Right atrium auricular region (tissue), 2 donors: ENCODE data around the gene SLK. TPM values are rescaled to one million over a fixed set of nuclear protein-coding genes. Genes with fewer than 3 reads are reported as not detected.

Experiments
- DNase-seq: peaks from one replicate; pipeline ENCODE4 v3.0.0-alpha.2; 2019; ENCODE audit warnings: low spot score
- H3K27ac ChIP-seq, 2 donors: fragments of 200-600 bp; sonication (generic); 1 replicate in 1 of 2; 2 replicates in 1 of 2; pipeline ENCODE4 v1.5.1; 2016 to 2019
- H3K27me3 ChIP-seq, 2 donors: fragments of 200-600 bp; sonication (generic); one replicate each; pipeline versions ENCODE4 v1.5.1 to v1.6.0; 2017 to 2019
- H3K36me3 ChIP-seq: fragments of 200-600 bp; sonication (generic); one replicate; pipeline ENCODE4 v1.5.1; 2016
- H3K4me1 ChIP-seq, 2 donors: fragments of 200-600 bp; sonication (generic); one replicate each; pipeline versions ENCODE4 v1.5.1 to v1.6.0; 2017 to 2019
- H3K4me3 ChIP-seq, 2 donors: fragments of 200-600 bp; sonication (generic); 1 replicate in 1 of 2; 2 replicates in 1 of 2; pipeline ENCODE4 v1.5.1; 2017 to 2019; ENCODE audit warnings: mild to moderate bottlenecking in 1 of 2, moderate library complexity in 1 of 2
- H3K9me3 ChIP-seq, 2 donors: fragments of 200-600 bp; sonication (generic); one replicate each; pipeline ENCODE4 v1.5.1; 2019
- total RNA-seq, 2 donors: library from RNA; depleted of rRNA; stranded (reverse); fragments of >200 nt; gene quantifications; one replicate each; pipeline ENCODE4 v1.1.0, GENCODE V29; 2016
- TF ChIP-seq, protein P1 (sequence below), 2 donors: fragments of 200-600 bp; sonication (generic); IDR thresholded peaks; one replicate each; pipeline ENCODE4 v1.5.1; 2019; ENCODE audit warnings: antibody characterized with exemption in 2 of 2

SLK gene
- total RNA-seq, 2 donors from 2014 or later = 42.4 to 57.3 TPM

DNA sequence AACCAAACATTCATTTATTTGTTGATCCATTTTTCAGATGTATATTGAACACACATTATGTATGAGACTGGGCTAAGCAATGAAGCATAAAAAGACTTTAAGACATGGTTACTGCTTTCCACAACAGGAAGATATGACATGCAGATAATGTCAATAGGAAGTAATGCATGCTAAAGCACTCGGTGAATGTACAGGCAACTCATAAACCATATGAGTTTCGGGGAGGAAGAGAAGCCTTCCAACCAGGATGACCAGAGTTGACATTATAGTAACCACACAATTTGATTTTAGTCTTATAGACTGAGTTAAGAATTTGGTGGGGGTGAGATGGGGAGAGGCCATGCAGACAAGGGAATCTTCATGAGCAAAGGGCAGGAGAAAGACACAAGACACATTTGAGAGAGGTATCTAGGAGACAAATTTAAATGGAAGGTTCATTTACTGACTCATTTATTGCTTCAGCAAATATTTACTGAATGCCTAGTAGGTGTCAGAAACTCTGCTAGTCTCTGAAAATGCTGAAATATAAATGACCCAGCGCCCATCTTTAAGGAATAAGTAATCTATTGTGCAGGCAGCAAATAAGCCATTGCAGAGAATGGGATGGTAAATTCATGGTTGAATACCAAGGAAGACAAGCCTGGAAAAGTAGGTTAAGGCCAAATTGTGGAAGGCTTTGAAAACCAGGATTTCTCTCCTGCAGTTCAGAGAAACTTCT lies 19.0 kb upstream of the SLK start:
- Histone ChIP-seq H3K4me1 (no peaks in the 10 kb centered on the region), H3K27me3 (no peaks in the 10 kb centered on the region), H3K27ac (no peak overlapping the region), H3K36me3 (no peaks in the 10 kb centered on the region), H3K9me3 (no peaks in the 10 kb centered on the region), H3K4me3 (no peak overlapping the region)
- DNase-seq = no peak
- TF ChIP-seq, protein P1, sequence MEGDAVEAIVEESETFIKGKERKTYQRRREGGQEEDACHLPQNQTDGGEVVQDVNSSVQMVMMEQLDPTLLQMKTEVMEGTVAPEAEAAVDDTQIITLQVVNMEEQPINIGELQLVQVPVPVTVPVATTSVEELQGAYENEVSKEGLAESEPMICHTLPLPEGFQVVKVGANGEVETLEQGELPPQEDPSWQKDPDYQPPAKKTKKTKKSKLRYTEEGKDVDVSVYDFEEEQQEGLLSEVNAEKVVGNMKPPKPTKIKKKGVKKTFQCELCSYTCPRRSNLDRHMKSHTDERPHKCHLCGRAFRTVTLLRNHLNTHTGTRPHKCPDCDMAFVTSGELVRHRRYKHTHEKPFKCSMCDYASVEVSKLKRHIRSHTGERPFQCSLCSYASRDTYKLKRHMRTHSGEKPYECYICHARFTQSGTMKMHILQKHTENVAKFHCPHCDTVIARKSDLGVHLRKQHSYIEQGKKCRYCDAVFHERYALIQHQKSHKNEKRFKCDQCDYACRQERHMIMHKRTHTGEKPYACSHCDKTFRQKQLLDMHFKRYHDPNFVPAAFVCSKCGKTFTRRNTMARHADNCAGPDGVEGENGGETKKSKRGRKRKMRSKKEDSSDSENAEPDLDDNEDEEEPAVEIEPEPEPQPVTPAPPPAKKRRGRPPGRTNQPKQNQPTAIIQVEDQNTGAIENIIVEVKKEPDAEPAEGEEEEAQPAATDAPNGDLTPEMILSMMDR (IDR thresholded peaks at IDR 0.05) = no peak

DNA sequence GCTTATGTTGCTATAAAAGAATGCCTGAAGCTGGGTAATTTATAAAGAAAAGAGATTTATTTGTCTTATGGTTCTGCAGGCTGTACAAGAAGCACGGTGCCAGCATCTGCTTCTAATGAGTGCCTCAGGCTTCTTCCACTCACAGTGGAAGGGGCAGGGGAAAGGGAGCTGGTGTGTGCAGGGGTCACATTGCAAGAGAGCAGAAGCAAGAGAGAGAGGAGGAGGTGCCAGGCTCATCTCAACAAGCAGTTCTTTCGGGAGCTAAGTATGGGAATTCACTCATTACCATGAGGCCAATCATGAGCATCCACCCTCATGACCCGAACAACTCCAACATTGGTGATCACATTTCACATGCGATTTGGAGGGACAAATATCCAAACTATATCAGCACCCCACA lies 17.2 kb upstream of the SLK start:
- DNase-seq = no peak
- Histone ChIP-seq H3K36me3 (no peaks in the 10 kb centered on the region), H3K9me3 (peaks cover 0 to 6% of the 10 kb centered on the region in 2 donors), H3K27me3 (no peaks in the 10 kb centered on the region), H3K27ac (no peak overlapping the region), H3K4me1 (no peaks in the 10 kb centered on the region), H3K4me3 (no peak overlapping the region)
- TF ChIP-seq, protein P1 (IDR thresholded peaks at IDR 0.05) = no peak

DNA sequence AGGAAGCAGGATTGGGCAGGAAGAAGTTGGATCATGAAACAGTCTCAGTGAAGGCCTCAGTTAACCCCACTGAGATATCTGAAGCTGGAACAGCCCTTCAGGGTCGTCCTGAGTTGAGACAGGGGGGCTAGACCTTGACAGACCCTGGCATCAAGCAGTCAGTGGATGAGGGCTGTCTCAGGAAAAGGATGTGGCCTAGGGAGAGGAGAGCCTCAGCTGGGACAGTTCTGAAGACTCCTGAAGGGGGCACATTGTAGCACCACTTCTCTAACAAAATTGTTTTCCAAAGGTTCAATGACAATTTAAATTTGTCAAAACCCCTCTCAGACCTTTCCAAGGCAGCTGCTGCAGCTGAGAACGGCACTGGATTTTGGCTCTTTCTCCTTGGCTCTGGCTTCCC lies 15.8 kb upstream of the SLK start:
- Histone ChIP-seq H3K4me1 (no peaks in the 10 kb centered on the region), H3K4me3 (no peak overlapping the region), H3K9me3 (peaks cover 0 to 8% of the 10 kb centered on the region in 2 donors), H3K36me3 (no peaks in the 10 kb centered on the region), H3K27me3 (no peaks in the 10 kb centered on the region), H3K27ac (no peak overlapping the region)
- DNase-seq = no peak
- TF ChIP-seq, protein P1 (IDR thresholded peaks at IDR 0.05) = no peak

DNA sequence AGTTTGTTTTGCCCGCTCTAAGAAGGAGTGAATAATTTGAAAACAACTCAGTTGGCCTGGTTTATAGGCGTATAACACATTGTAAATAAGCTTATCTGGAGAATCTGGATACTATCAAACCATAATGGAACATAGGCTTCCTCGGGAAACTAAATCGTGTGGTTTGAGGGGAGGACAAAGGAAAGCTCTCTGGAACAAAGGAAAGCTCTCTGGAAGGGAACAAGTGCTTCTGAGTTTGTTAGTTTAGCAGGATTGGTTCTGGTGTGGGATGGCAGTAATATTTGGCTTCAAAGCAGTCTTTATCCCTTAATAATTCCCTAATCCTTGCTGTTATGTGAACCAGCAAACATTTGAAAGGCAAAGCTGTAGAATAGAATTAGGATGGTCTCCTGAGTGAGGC lies 15.0 kb upstream of the SLK start:
- no peak overlapping the region for H3K4me3 ChIP-seq
- no peak overlapping the region for H3K27ac ChIP-seq
- no peaks in the 10 kb centered on the region for H3K27me3 ChIP-seq
- TF ChIP-seq, protein P1 (IDR thresholded peaks at IDR 0.05) = no peak
- H3K4me1 ChIP-seq = no peaks in the 10 kb centered on the region
- DNase-seq = no peak
- peaks cover 0 to 8% of the 10 kb centered on the region in 2 donors for H3K9me3 ChIP-seq
- no peaks in the 10 kb centered on the region for H3K36me3 ChIP-seq

DNA sequence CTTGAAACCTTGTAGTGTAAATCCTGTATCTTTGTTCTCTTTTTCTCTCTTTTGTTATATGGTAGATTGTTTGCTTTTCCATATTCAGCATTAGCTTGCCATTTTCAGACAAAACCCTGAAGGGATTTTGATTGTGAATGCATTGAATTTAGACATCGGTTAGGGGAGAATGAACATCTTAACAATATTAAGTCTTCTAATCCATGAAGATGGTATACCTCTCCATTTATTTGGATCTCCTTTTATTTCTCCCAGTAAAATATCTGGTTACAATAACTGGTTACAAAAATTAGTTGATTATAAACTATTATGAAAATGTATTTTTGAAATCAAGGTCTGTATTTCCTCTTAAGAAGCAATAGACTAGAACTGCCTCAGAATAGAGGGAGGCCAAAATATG lies 12.4 kb upstream of the SLK start:
- H3K4me1 ChIP-seq = no peaks in the 10 kb centered on the region
- no peak overlapping the region for H3K27ac ChIP-seq
- TF ChIP-seq, protein P1 (IDR thresholded peaks at IDR 0.05) = no peak
- peaks cover 0 to 8% of the 10 kb centered on the region in 2 donors for H3K9me3 ChIP-seq
- H3K27me3 ChIP-seq = no peaks in the 10 kb centered on the region
- no peak for DNase-seq
- H3K36me3 ChIP-seq = no peaks in the 10 kb centered on the region
- no peak overlapping the region for H3K4me3 ChIP-seq

DNA sequence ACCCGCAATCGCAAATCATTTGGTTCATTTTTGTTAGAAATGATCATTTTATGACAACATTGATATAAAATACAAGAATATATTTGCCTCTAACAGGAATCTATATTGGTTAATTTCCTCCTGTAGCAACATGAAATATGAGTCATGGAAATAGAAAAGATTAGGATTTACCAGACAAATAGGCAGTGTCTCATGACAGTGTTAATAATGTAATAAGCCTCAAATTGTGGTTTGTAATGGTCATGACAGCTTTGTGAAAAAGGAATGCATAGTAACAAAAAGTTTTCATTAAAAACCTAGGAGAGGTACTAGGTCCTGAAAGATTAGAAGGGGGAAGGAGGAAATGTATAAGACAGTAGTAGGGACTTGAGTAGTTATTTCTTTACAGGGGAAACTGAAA lies 7.9 kb upstream of the SLK start:
- DNase-seq = no peak
- no peaks in the 10 kb centered on the region for H3K27me3 ChIP-seq
- peaks cover 0 to 8% of the 10 kb centered on the region in 2 donors for H3K9me3 ChIP-seq
- H3K36me3 ChIP-seq = no peaks in the 10 kb centered on the region
- no peak overlapping the region for H3K27ac ChIP-seq
- TF ChIP-seq, protein P1 (IDR thresholded peaks at IDR 0.05) = no peak
- H3K4me1 ChIP-seq = no peaks in the 10 kb centered on the region
- no peak overlapping the region for H3K4me3 ChIP-seq
